NK-92 (cell line): ENCODE data around the gene HTR3D.
"Not testable (repeated sequence)": the region's sequence is repeated elsewhere in the genome, so short reads cannot be mapped to it uniquely, and the experiment has no call there.

Source experiments
- DNase-seq: peaks from one replicate; lab custom pipeline; 2025; ENCODE audit not compliant: unreplicated experiment; lab: John Stamatoyannopoulos, UW

Gene HTR3D

GRCh38 chr3:184066211-184066610 is 34.7 kb downstream of the HTR3D start:
- DNase-seq, result no peak

DNA sequence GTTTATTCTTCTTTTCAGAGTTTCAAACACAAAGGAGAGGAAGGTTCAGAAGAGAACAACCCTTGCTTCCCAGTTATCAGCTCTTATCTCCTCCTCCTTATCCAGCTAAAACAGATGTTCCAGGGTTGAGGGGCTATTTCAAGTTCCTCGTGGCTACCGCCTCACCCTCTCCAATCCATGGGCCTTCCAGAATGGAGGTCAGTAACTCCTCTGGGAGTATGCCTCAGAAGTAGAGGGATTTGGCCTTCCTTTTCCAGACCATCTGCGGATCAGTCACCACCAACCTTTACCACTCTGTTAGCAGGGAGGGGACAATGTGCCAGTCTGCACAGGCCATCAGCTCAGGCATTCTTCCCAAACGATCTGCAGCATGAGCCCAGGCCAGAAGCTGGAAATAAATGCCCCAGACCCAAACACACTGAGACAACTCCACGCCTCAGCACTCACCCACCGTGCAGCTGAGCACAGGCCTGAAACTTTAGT is 36.1 kb downstream of the HTR3D start:
- no peak for DNase-seq

DNA sequence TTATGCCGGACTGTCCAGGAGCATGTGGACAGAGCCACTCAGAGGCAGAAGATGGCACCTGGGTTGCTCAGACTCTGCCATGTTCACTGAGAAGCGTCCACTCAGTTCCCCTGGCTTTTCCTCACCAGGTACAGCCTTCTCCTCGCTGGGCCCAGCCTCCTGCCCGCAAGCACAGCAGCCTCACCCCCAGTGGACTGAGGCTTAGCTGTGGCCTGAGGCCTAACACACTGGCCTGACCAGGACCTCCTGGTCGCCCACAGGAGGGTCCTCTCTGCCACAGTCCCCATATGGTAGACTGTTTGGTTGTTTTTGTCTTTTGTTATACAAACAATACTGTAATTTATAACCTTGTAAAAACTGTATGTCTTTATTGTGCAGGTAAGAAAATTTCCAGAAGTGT is 36.8 kb downstream of the HTR3D start:
- no peak for DNase-seq

GRCh38 chr3:184071142-184071541 is 39.6 kb downstream of the HTR3D start:
- not testable (repeated sequence) for DNase-seq

GRCh38 chr3:184073621-184074020 is 42.1 kb downstream of the HTR3D start:
- DNase-seq, result no peak

- DNase-seq, result no peak
Observed at GRCh38 chr3:184075901-184076300, 44.4 kb downstream of the HTR3D start.

- no peak for DNase-seq
Observed at GRCh38 chr3:184077881-184078280, 46.3 kb downstream of the HTR3D start.

GRCh38 chr3:184078851-184079250 is 47.3 kb downstream of the HTR3D start:
- no peak for DNase-seq

DNA sequence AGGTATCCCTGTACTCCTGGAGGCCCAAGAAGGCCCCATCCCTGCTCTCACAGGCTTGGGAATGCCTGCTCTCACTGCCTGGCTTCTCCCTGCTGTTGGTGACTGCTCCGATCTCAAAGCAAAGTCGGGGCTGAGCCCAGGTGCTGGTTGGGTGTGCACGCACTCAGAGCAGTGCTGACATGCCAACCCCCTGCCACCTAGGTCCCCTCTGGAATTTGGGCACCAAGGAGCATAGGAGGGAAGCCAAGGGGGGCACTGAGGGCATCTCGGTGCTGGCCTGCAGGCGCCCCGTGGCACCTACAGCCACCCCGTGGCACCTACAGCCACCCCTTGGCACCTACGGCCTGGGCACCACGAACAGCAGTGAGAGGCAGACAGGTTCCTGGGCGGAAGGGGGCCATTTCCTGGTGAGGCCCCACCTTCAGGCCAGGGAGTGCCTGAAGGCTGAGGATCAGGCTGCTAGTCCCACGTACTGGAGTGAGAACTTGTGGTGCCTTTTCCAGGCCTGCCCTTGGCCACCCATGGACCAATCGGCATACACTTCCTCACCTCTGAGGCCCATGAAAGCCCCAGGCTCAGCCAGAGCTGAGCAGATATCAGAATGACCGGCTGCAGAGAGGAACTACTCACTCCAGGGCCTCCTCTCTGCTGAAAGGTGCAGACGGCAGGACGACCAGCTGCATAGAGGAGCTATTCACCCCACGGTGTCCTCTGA is 49.7 kb downstream of the HTR3D start:
- no peak for DNase-seq

DNA sequence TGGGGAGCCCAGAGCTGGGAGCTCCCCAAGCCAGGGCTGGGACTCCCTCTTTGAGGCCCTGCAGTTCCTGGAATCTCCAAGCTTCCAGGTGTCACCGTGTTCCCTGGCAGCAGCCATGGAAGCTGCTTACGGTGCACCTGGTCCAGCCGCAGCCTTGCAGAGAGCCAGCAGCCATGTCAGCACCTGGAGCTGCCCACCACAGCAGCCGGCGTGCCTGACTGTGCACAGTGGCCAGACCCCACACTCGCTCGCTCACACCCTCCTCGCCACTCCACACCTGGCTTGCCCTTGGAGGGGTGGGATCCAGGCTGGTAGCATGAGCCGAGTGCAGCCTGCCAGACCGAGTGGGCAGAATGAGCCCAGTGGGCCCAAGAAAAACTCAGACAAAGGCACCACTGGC is 50.5 kb downstream of the HTR3D start:
- DNase-seq, result no peak

DNA sequence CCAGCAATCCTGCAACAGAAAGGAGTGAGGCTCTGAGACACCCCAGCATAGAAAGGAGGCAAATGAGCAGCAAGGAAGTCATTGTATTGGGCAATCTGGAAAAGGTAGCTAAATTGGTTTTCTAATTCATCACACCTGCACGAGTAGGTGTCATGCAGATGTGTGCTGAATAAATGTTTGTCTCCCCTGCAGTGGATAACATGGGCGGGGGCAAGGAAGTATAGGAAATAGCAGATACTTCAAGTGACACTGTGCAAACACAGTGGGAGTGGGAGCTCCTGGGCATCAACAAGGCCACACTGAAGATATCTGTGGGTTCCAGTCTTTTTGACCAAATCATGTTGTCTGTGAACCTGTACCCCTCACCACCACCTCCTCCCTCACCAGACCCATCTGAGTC is 50.9 kb downstream of the HTR3D start:
- no peak for DNase-seq

DNA sequence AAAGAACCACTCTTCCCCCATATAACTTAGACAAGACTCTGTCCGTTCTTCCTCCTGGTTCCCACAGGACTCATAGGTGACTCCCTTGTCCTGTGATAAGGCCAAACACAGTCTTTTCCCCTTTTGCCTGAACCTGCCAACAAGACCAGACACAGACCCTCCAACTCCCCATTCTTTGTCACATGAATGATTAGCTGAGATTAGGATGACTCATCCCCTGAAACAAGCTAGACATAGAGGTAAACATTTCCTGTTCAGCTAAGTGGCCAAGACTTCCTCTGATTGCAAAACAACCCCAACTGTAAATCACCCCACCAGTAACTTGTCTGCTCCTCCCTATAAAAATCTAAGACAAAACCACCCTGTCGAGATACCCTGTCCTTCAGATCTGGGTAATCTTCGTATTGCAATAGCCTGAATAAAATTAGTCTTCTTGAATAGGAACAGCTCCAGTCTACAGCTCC is 53.9 kb downstream of the HTR3D start:
- DNase-seq, result no peak
